AG10803 (cell line): ENCODE data around the gene KIF26A.

ENCODE experiments used
- DNase-seq: peaks from one replicate; pipeline ENCODE4 v3.0.0; 2010; ENCODE audit warnings: low read depth
- H3K4me3 ChIP-seq: 2 replicates; pipeline ENCODE4 v1.5.1; 2011; ENCODE audit warnings: mild to moderate bottlenecking, low read length, control low read depth
- CTCF ChIP-seq: conservative IDR thresholded peaks from 2 replicates; pipeline ENCODE4 v1.5.1; 2011; ENCODE audit warnings: mild to moderate bottlenecking, low read length, control low read depth, inconsistent platforms

KIF26A gene

GRCh38 chr14:104220215-104221070 lies 82.1 kb downstream of the KIF26A start:
- DNase-seq = no peak
- H3K4me3 ChIP-seq = no peak overlapping the region
- TF ChIP-seq CTCF = no peak

GRCh38 chr14:104221071-104221625 lies 82.8 kb downstream of the KIF26A start:
- no peak for DNase-seq
- no peak overlapping the region for H3K4me3 ChIP-seq
- no peak for TF ChIP-seq CTCF

GRCh38 chr14:104221636-104222369 lies 83.4 kb downstream of the KIF26A start:
- no peak for TF ChIP-seq CTCF
- no peak for DNase-seq
- H3K4me3 ChIP-seq = no peak overlapping the region

GRCh38 chr14:104222396-104223036 lies 84.1 kb downstream of the KIF26A start:
- no peak for DNase-seq
- TF ChIP-seq CTCF = no peak
- no peak overlapping the region for H3K4me3 ChIP-seq

GRCh38 chr14:104223101-104224041 lies 85.0 kb downstream of the KIF26A start:
- DNase-seq = no peak
- no peak overlapping the region for H3K4me3 ChIP-seq

More at GRCh38 chr14:104223101-104224041, 85.0 kb downstream of the KIF26A start:
- TF ChIP-seq CTCF = no peak
